Nucleus accumbens (tissue), 56 donors: ENCODE data around the gene PLPP2.

Source experiments
- DNase-seq, 56 donors: peaks; one replicate each; lab custom pipeline; 2025; lab: John Stamatoyannopoulos, UW

The PLPP2 gene

GRCh38 chr19:291006-291521, at the start of gene PLPP2:
Gene PLPP2, minus strand, starts transcription at chr19:291403. Its CDS starts 67 bp downstream, at chr19:291336.
- peak in 38 of 56 donors; percentile 6 to 77 (median 40) for DNase-seq

GRCh38 chr19:340620-341385, 49.6 kb upstream of the PLPP2 start:
- no peak for DNase-seq

- no peak for DNase-seq
Measured at GRCh38 chr19:339262-339887, 48.2 kb upstream of the PLPP2 start.

GRCh38 chr19:338421-338820, 47.2 kb upstream of the PLPP2 start:
- DNase-seq = no peak

- DNase-seq = no peak
Measured at GRCh38 chr19:336067-336614, 44.9 kb upstream of the PLPP2 start.

- no peak for DNase-seq
Measured at GRCh38 chr19:335486-336066, 44.4 kb upstream of the PLPP2 start.

- DNase-seq = no peak
Measured at GRCh38 chr19:335072-335471, 43.9 kb upstream of the PLPP2 start.

GRCh38 chr19:334296-335071, 43.3 kb upstream of the PLPP2 start:
- no peak for DNase-seq

GRCh38 chr19:330503-330902, 39.3 kb upstream of the PLPP2 start:
- no peak for DNase-seq

GRCh38 chr19:329876-330275, 38.7 kb upstream of the PLPP2 start:
- DNase-seq = no peak

- DNase-seq = no peak
Measured at GRCh38 chr19:328025-328505, 36.9 kb upstream of the PLPP2 start.

- no peak for DNase-seq
Measured at GRCh38 chr19:327291-328024, 36.3 kb upstream of the PLPP2 start.

GRCh38 chr19:326871-327270, 35.7 kb upstream of the PLPP2 start:
- DNase-seq = no peak

- no peak for DNase-seq
Measured at GRCh38 chr19:325937-326565, 34.8 kb upstream of the PLPP2 start.

- no peak for DNase-seq
Measured at GRCh38 chr19:325173-325936, 34.2 kb upstream of the PLPP2 start.

- no peak for DNase-seq
Measured at GRCh38 chr19:324716-325115, 33.5 kb upstream of the PLPP2 start.

GRCh38 chr19:322616-323015, 31.4 kb upstream of the PLPP2 start:
- DNase-seq = no peak

- DNase-seq = no peak
Measured at GRCh38 chr19:318509-318774, 27.2 kb upstream of the PLPP2 start.
